Activated CD4-positive, alpha-beta T cell treated with anti-CD3 and anti-CD28 coated beads for 36 hours (primary cell): ENCODE results near the gene RPS29. TPM values are rescaled to one million over a fixed set of nuclear protein-coding genes. Genes with fewer than 3 reads are reported as not detected.
"Not testable (repeated sequence)": the region's sequence is repeated elsewhere in the genome, so short reads cannot be mapped to it uniquely, and the experiment has no call there.

Source experiments
- ATAC-seq: fragments of 200-7000 bp; cut with Tn5 transposase; one replicate; pipeline ENCODE4 v1.10.0; 2021; ENCODE audit warnings: mild to moderate bottlenecking, moderate library complexity
- CTCF ChIA-PET: fragments of 350-600 bp; sonication (Branson Sonifier 250); formaldehyde crosslinking; loops from one replicate; lab custom pipeline; 2021; ENCODE audit warnings: antibody characterized with exemption; lab: Charles Lee
- POLR2A ChIA-PET: fragments of 350-600 bp; sonication (Branson Sonifier 250); formaldehyde crosslinking; loops from one replicate; lab custom pipeline; 2021; ENCODE audit warnings: antibody characterized with exemption, inconsistent platforms; lab: Charles Lee
- DNase-seq: peaks from one replicate; pipeline ENCODE4 v3.0.0-alpha.2; 2020
- H3K27ac Mint-ChIP-seq: one replicate; pipeline ENCODE4 v1.8.0; 2021; ENCODE audit warnings: mixed read lengths
- H3K27me3 Mint-ChIP-seq: one replicate; pipeline ENCODE4 v1.8.0; 2021; ENCODE audit warnings: mixed read lengths
- H3K36me3 Mint-ChIP-seq: one replicate; pipeline ENCODE4 v1.8.0; 2021; ENCODE audit warnings: low read depth, mixed read lengths
- H3K4me1 Mint-ChIP-seq: one replicate; pipeline ENCODE4 v1.8.0; 2021; ENCODE audit warnings: mixed read lengths
- H3K4me3 Mint-ChIP-seq: one replicate; pipeline ENCODE4 v1.8.0; 2021; ENCODE audit warnings: mild to moderate bottlenecking, moderate library complexity, mixed read lengths
- H3K9me3 Mint-ChIP-seq: one replicate; pipeline ENCODE4 v1.8.0; 2021; ENCODE audit warnings: low read depth, mixed read lengths
- intact Hi-C, 2 experiments: fragments of 100-400 bp; cut with DNase I in 1 of 2; cut with micrococcal nuclease in 1 of 2; formaldehyde crosslinking; loops; one replicate each; pipeline versions ENCODE4 v1.14.2 to v1.15.1; 2022 to 2024; cut with DNase I, micrococcal nuclease
- total RNA-seq, 2 experiments: library from RNA; stranded (reverse); gene quantifications; one replicate each; pipeline ENCODE4 v1.2.3, GENCODE V29; 2021

Gene RPS29
- total RNA-seq, 2 experiments from 2014 or later, result 481 to 1,987 TPM

- H3K27me3 Mint-ChIP-seq, result no peaks in the 10 kb centered on the region
- DNase-seq, result peak; percentile 97
- ATAC-seq, result peak; percentile 90
- H3K27ac Mint-ChIP-seq, result peak within 1 kb of the TSS; percentile 97
- H3K9me3 Mint-ChIP-seq, result no peaks in the 10 kb centered on the region
- peaks cover 56% of the 10 kb centered on the region for H3K36me3 Mint-ChIP-seq
- peak within 1 kb of the TSS; percentile 93 for H3K4me3 Mint-ChIP-seq
- CTCF ChIA-PET, result interaction anchor here (0.6 to 6.2 kb wide), 17 partner anchors 10 to 1210 kb away, joined by 3 to 78 read pairs (median 5); partner anchors contain the start of genes DNAAF2, KLHDC2, LRR1 and NEMF
- intact Hi-C loops, result loop anchor here (1.0 to 5.0 kb wide), 13 partner anchors 14 to 1210 kb away; partner anchors contain the start of genes ARF6 (in 2 of the 2), LRR1 (in 2 of the 2), RPS29 (in 2 of the 2) and DMAC2L (in 1 of the 2)
- peaks cover 51% of the 10 kb centered on the region for H3K4me1 Mint-ChIP-seq
- POLR2A ChIA-PET, result interaction anchor here (0.6 to 3.4 kb wide), 17 partner anchors 10 to 309 kb away, joined by 3 to 68 read pairs (median 3); partner anchors contain the start of genes DNAAF2, KLHDC2, LRR1 and NEMF
Measured at GRCh38 chr14:49620182-49621113, 34.3 kb upstream of the RPS29 start, which contains the start of the genes MGAT2 and RPL36AL. MGAT2 (plus strand) TSS chr14:49620799; CDS start chr14:49621269, 470 bp downstream. RPL36AL (minus strand) TSS chr14:49620626; CDS start chr14:49619104, 1,522 bp downstream.

- ChIA-PET CTCF (interaction anchor here (0.7 to 6.2 kb wide), 11 partner anchors 12 to 1211 kb away, joined by 3 to 78 read pairs (median 9); partner anchors contain the start of genes DNAAF2, KLHDC2, LRR1 and NEMF), POLR2A (interaction anchor here (0.7 to 3.4 kb wide), 11 partner anchors 14 to 308 kb away, joined by 3 to 68 read pairs (median 5); partner anchors contain the start of genes DNAAF2, KLHDC2, LRR1 and POLE2)
- no peaks in the 10 kb centered on the region for H3K9me3 Mint-ChIP-seq
- ATAC-seq (no peak), DNase-seq (no peak)
- peak overlapping the region; percentile 97 for H3K27ac Mint-ChIP-seq
- peaks cover 56% of the 10 kb centered on the region for H3K36me3 Mint-ChIP-seq
- intact Hi-C loops, result loop anchor here (1.0 to 5.0 kb wide), 13 partner anchors 15 to 1211 kb away; partner anchors contain the start of genes ARF6 (in 2 of the 2), LRR1 (in 2 of the 2), RPS29 (in 2 of the 2) and DMAC2L (in 1 of the 2)
- peak overlapping the region; percentile 93 for H3K4me3 Mint-ChIP-seq
- peaks cover 46% of the 10 kb centered on the region for H3K4me1 Mint-ChIP-seq
- H3K27me3 Mint-ChIP-seq, result no peaks in the 10 kb centered on the region
Measured at GRCh38 chr14:49619730-49620129, 33.5 kb upstream of the RPS29 start.

GRCh38 chr14:49619273-49619672 lies 33.1 kb upstream of the RPS29 start:
- ATAC-seq, intact Hi-C loops, DNase-seq, H3K27me3 Mint-ChIP-seq, H3K9me3 Mint-ChIP-seq: not testable (repeated sequence)
- Mint-ChIP-seq H3K4me3 (peak overlapping the region; percentile 93), H3K27ac (peak overlapping the region; percentile 97), H3K36me3 (peaks cover 54% of the 10 kb centered on the region), H3K4me1 (peaks cover 44% of the 10 kb centered on the region)
- ChIA-PET CTCF (interaction anchor here (1.6 to 6.2 kb wide), 4 partner anchors 12 to 149 kb away, joined by 5 to 78 read pairs (median 16); partner anchors contain the start of genes DNAAF2, KLHDC2 and RPS29), POLR2A (interaction anchor here (1.3 to 3.4 kb wide), 4 partner anchors 14 to 69 kb away, joined by 10 to 68 read pairs (median 20); partner anchors contain the start of genes DNAAF2, LRR1, POLE2 and RPS29)

GRCh38 chr14:49617852-49618519 lies 31.8 kb upstream of the RPS29 start:
- no peak for DNase-seq
- H3K27me3 Mint-ChIP-seq, result no peaks in the 10 kb centered on the region
- H3K27ac Mint-ChIP-seq, result peak overlapping the region; percentile 73
- ATAC-seq, result no peak
- no peaks in the 10 kb centered on the region for H3K9me3 Mint-ChIP-seq
- peak overlapping the region; percentile 93 for H3K4me3 Mint-ChIP-seq
- ChIA-PET CTCF (no interaction called here), POLR2A (interaction anchor here (0.6 kb wide), 1 partner anchor 30 kb away, joined by 4 read pairs; no protein-coding TSS in a partner anchor)
- H3K36me3 Mint-ChIP-seq, result peaks cover 52% of the 10 kb centered on the region
- peaks cover 32% of the 10 kb centered on the region for H3K4me1 Mint-ChIP-seq
- intact Hi-C loops, result no loop called here

GRCh38 chr14:49615776-49616175 lies 29.6 kb upstream of the RPS29 start:
- Mint-ChIP-seq H3K27ac (no peak overlapping the region), H3K9me3 (no peaks in the 10 kb centered on the region), H3K36me3 (peaks cover 37% of the 10 kb centered on the region), H3K27me3 (no peaks in the 10 kb centered on the region), H3K4me1 (peaks cover 28% of the 10 kb centered on the region), H3K4me3 (no peak overlapping the region)
- POLR2A ChIA-PET, result no interaction called here
- no peak for DNase-seq
- no peak for ATAC-seq
- CTCF ChIA-PET, result interaction anchor here (1.1 kb wide), 1 partner anchor 17 kb away, joined by 3 read pairs; the partner anchor contains the start of gene LRR1
- intact Hi-C loops, result no loop called here

- H3K27ac Mint-ChIP-seq, result no peak overlapping the region
- H3K27me3 Mint-ChIP-seq, result no peaks in the 10 kb centered on the region
- H3K4me3 Mint-ChIP-seq, result no peak overlapping the region
- H3K9me3 Mint-ChIP-seq, result no peaks in the 10 kb centered on the region
- peaks cover 32% of the 10 kb centered on the region for H3K36me3 Mint-ChIP-seq
- ATAC-seq (no peak), DNase-seq (no peak)
- POLR2A ChIA-PET, result no interaction called here
- peaks cover 25% of the 10 kb centered on the region for H3K4me1 Mint-ChIP-seq
- intact Hi-C loops, result no loop called here
- CTCF ChIA-PET, result no interaction called here
Measured at GRCh38 chr14:49614196-49614595, 28.0 kb upstream of the RPS29 start.

GRCh38 chr14:49612671-49613070 lies 26.5 kb upstream of the RPS29 start:
- no peak for DNase-seq
- POLR2A ChIA-PET, result no interaction called here
- intact Hi-C loops, result no loop called here
- CTCF ChIA-PET, result interaction anchor here (1.1 kb wide), 1 partner anchor 26 kb away, joined by 3 read pairs; no protein-coding TSS in a partner anchor
- ATAC-seq, result no peak
- Mint-ChIP-seq H3K36me3 (peaks cover 26% of the 10 kb centered on the region), H3K27me3 (no peaks in the 10 kb centered on the region), H3K4me1 (peaks cover 12% of the 10 kb centered on the region), H3K4me3 (no peak overlapping the region), H3K9me3 (no peaks in the 10 kb centered on the region), H3K27ac (no peak overlapping the region)

GRCh38 chr14:49612251-49612650 lies 26.1 kb upstream of the RPS29 start:
- POLR2A ChIA-PET, result no interaction called here
- H3K4me3 Mint-ChIP-seq, result no peak overlapping the region
- H3K27me3 Mint-ChIP-seq, result no peaks in the 10 kb centered on the region
- no peaks in the 10 kb centered on the region for H3K9me3 Mint-ChIP-seq
- CTCF ChIA-PET, result interaction anchor here (1.1 kb wide), 1 partner anchor 25 kb away, joined by 3 read pairs; no protein-coding TSS in a partner anchor
- no peak for ATAC-seq
- H3K27ac Mint-ChIP-seq, result no peak overlapping the region
- intact Hi-C loops, result no loop called here
- H3K4me1 Mint-ChIP-seq, result peaks cover 9% of the 10 kb centered on the region
- no peak for DNase-seq
- H3K36me3 Mint-ChIP-seq, result peaks cover 27% of the 10 kb centered on the region

- Mint-ChIP-seq H3K9me3 (no peaks in the 10 kb centered on the region), H3K27ac (no peak overlapping the region), H3K4me3 (no peak overlapping the region), H3K36me3 (peaks cover 31% of the 10 kb centered on the region), H3K4me1 (peaks cover 6% of the 10 kb centered on the region), H3K27me3 (no peaks in the 10 kb centered on the region)
- intact Hi-C loops, result no loop called here
- DNase-seq (no peak), ATAC-seq (no peak)
- ChIA-PET POLR2A (interaction anchor here (0.7 kb wide), 1 partner anchor 13 kb away, joined by 3 read pairs; the partner anchor contains the start of gene MGAT2), CTCF (interaction anchor here (0.7 to 1.4 kb wide), 2 partner anchors 12 to 21 kb away, joined by 4 to 5 read pairs; partner anchors contain the start of genes MGAT2 and RPL36AL)
Measured at GRCh38 chr14:49607583-49607982, 21.4 kb upstream of the RPS29 start.
